ENCODE data around the gene TTLL12.

GRCh38 chr22:43166132-43166930, 20.6 kb downstream of the TTLL12 start:
- TF ChIP-seq, protein P1, sequence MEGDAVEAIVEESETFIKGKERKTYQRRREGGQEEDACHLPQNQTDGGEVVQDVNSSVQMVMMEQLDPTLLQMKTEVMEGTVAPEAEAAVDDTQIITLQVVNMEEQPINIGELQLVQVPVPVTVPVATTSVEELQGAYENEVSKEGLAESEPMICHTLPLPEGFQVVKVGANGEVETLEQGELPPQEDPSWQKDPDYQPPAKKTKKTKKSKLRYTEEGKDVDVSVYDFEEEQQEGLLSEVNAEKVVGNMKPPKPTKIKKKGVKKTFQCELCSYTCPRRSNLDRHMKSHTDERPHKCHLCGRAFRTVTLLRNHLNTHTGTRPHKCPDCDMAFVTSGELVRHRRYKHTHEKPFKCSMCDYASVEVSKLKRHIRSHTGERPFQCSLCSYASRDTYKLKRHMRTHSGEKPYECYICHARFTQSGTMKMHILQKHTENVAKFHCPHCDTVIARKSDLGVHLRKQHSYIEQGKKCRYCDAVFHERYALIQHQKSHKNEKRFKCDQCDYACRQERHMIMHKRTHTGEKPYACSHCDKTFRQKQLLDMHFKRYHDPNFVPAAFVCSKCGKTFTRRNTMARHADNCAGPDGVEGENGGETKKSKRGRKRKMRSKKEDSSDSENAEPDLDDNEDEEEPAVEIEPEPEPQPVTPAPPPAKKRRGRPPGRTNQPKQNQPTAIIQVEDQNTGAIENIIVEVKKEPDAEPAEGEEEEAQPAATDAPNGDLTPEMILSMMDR (IDR thresholded peaks at IDR 0.05): no peak
- TF ChIP-seq POLR2AphosphoS5 (IDR thresholded peaks at IDR 0.05) (no peak), POLR2A (IDR thresholded peaks at IDR 0.05) (no peak), EP300 (IDR thresholded peaks at IDR 0.05) (no peak)
